Eye (tissue), 1 donor: ENCODE results near the gene CASTOR1.
"Not testable (repeated sequence)": the region's sequence is repeated elsewhere in the genome, so short reads cannot be mapped to it uniquely, and the experiment has no call there.

Experiments used
- DNase-seq: peaks from one replicate; pipeline ENCODE4 v3.0.0-alpha.2; 2015

Gene CASTOR1

DNA sequence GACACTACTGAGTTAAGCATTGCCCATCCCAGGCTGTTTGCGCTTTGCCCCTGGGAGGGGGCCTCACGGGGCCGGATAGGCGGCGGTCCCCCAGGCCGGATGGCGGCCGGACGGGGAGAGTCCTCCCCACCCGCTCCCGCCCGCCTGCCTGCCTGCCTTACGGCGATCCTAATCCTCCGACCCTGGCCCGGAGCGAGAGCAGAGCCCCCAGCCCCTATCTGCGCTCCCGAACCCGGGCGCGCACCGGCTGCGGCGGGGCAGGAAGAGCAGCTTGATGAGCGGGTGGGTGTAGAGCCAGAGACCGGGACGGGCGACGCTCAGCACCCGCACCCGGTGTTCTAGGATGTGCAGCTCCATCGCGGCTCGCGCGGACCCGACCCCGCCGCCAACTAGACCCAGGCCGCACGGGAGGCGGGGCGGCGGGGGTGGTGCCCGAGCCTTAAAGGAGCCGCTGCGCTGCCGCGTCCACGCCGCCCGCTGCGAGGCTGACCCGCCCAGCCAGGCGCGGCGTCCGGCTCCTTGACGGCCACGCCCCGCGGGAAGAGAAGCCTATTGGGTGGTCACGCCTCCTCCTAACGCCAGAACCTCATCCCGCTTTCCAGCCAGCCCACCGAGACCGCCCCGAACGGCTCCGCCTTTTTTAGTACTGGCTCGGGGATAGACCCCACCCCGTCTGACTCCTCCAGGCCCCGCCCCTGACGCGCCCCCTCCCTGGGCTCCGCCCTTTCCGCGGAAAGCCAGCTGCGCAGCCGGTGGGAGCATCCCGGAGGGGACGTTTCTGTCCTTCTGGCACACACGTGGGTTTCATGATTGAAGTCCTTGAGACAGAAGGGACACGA, at the start of gene CASTOR1:
CASTOR1 (minus strand) TSS at position 365 of the 839 bp plus-strand sequence; CDS start at position 357, 8 bp downstream.
- DNase-seq = peak; percentile 98

GRCh38 chr22:30338802-30339201, 49.5 kb upstream of the CASTOR1 start:
- DNase-seq = no peak

GRCh38 chr22:30338341-30338740, 49.0 kb upstream of the CASTOR1 start:
- DNase-seq = not testable (repeated sequence)

- DNase-seq = no peak
Measured at GRCh38 chr22:30337461-30337778, 48.1 kb upstream of the CASTOR1 start.

- DNase-seq = no peak
Measured at GRCh38 chr22:30336752-30337460, 47.6 kb upstream of the CASTOR1 start.

GRCh38 chr22:30335236-30335635, 45.9 kb upstream of the CASTOR1 start:
- DNase-seq = no peak

DNA sequence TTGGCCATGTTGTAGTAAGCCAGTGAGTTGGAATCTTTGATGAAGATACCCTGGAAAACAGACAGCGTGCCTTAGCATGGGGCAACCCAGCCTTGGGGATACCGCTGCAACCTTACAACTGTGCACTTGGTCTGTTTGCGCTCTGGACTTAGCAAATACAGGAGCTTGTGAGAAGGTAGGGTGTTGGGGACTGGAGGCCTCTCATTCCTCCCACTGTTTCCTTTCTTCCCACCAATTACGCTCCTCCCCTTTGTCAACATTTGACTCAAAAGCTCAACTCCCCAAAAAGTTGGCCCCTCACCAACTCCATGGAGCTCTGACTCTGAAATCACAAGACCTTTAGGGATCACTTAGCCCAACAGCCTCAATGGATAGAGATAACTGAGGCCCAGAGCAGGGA, 45.3 kb upstream of the CASTOR1 start:
- DNase-seq = no peak

DNA sequence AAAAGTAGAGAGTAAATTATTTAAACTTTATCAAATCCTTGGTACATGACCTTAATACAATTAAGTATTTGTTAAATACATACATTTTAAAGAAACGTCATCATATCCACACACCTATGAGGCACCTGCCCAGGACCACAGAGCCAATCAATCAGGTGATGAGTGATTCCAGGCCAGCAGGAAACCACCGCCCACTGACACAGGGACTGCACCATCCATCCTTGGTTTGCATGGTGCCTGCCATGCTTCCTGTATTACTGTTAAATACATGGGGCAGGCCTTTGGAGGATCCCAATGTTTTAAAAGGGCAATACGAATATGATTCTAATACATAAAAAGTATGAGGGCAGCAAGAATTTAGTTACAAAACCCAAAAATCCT, 44.4 kb upstream of the CASTOR1 start:
- DNase-seq = no peak

GRCh38 chr22:30332994-30333706, 43.8 kb upstream of the CASTOR1 start:
- DNase-seq = no peak

GRCh38 chr22:30332551-30332950, 43.2 kb upstream of the CASTOR1 start:
- no peak for DNase-seq

DNA sequence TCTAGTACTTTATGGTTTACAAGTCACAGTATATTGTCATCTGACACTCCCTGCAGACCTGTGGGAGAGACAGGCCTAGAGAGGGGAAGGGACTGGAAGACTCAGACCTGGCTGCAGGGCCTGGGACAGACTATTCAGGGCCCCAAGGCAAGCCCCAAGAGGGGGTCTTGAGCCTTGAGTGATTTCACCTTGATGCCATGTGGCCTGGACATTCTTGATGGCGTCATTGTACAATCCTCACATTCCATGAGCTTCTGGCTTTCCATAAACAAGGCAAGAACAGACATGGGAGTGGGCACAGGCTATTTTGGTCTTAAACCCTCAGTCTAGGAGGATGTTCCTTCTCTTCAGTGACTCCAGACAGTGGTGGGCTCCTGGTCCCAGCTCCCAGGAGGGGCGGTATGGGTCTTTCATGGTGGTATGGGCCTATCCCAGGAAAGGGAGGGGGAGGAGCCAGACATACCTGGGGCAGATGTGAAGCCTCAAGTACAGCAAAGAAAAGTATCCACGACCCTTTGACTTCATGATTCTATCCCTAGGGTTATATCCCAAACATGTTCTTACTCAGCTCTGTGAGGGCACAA, 39.3 kb upstream of the CASTOR1 start:
- no peak for DNase-seq

DNA sequence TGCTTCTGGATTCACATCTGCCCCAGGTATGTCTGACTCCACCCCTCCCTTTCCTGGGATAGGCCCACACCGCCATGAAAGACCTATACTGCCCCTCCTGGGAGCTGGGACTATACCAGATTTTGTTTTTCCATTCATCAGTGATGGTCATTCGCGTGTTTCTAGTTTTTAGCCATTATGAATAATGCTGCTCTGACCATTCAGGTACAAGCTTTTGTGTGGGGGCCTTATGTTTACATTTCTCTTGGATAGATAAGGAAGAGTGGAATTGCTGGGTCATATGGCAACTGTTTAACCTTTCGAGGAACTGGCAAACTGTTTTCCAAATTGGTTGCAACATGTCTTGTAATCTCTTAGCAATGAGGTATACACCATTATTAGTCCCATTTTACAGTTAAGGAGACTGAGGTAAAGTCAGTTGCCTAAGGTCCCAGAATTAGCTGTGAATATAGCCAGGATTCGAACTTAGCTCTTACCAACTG, 38.6 kb upstream of the CASTOR1 start:
- DNase-seq = no peak

- peak; percentile 93 for DNase-seq
Measured at GRCh38 chr22:30326706-30327362, 37.5 kb upstream of the CASTOR1 start, which contains the start of gene TBC1D10A. TBC1D10A (minus strand) TSS chr22:30326941; CDS start chr22:30326881, 60 bp downstream.

DNA sequence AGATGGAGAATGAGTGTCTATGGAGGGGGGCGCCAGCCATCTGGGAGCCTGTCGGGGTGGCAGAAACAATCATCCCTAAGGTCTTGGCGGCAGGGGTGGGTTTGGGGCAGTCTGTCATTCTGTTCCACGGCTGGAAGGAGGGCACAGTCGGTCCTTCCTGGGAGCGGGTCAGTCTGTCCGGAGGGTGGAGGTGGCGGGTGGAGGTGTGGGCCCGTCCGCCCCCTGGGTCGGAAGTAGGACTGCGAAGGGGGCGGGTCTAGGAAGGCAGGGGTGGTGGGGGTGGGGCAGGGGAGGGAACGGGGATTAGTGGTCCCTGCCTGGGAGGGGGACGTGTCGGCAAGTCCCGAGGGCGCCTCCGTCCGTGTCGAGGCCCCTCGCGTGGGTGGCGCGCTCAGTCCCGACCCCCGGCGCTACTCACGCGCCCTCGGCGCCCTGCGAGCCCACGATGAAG, 37.0 kb upstream of the CASTOR1 start:
- peak; percentile 13 for DNase-seq

GRCh38 chr22:30325724-30326254, 36.5 kb upstream of the CASTOR1 start:
- DNase-seq = peak; percentile 9

DNA sequence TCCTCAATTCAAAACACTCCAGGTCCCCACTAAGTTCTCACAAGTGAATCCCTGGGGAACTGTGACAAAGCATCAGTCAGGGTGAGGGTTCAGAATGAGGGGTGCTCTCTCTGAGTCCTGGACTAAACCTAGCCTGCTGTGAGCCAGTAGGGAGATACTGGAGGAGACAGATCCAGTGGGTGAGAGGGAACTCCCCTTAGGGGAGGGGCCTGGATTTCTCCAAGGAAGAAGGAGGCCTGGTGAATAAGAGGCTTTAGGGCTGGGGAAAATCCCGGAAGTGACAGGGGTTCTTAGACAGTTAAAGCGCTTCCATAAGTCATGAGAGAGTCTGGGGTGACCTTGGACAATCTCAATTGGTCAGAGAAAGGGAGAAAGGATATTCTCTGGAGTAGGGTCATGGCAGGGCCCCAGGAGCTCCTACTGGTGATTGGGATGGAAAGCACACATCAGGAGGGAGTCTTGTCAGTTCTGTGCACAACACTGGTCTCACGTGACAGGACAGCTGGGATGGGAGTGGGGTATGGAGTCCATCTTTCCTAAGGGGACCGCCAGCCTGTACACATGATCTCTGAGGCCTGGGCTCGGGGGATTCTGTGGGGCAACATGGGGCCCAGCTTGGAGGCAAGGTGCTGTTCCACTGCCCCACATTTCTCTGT, 35.9 kb upstream of the CASTOR1 start:
- DNase-seq = peak; percentile 19

GRCh38 chr22:30324014-30324730, 34.9 kb upstream of the CASTOR1 start:
- no peak for DNase-seq

DNA sequence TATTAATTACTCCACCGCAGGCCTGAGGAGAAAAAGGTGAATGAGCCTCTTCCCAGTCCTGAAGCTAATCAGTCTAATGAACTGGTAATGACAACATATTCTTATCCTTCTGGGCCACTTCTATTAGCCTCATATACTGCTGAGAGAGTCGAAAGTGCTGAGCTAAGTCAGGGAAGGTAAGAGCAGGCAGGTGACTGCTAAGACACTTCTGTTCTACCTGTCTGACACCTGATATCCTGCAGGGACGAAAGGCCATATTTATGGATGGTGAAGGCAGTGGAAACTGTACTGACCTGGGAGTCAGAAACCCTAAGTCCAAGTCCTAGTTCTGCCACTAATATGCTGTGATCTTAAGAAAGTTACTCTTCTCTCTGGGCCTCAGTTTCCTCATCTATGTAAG, 33.9 kb upstream of the CASTOR1 start:
- no peak for DNase-seq

DNA sequence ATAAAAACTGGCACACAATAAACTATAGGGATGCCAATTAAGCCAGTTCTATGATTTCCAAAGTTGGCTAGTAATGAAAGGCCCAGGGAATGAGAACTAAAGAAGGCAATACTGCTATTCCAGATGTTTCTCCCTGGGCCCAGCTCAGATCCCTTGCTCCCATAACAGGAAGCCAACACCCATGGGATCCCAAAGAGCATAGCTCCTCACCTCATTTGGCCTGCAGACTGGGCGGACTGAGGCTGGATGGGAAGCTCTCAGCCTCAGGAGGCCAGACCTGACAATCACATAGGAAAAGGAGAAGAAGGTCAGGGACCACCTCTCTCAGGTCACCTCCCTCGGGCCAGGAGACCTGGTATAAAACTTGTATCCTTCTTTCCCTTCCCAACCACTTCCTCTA, 32.2 kb upstream of the CASTOR1 start:
- DNase-seq = no peak

GRCh38 chr22:30320021-30320556, 30.8 kb upstream of the CASTOR1 start:
- DNase-seq = no peak
